ENCODE results near the gene IFT88.

Gene IFT88

GRCh38 chr13:20567881-20568528 lies 1.0 kb downstream of the IFT88 start:
- no peak for DNase-seq (ENCODE audit: low read depth)
- peak overlapping the region; percentile 69 for H3K4me3 ChIP-seq (ENCODE audit: low read depth, low read length)
- TF ChIP-seq CTCF (IDR thresholded peaks at IDR 0.05; ENCODE audit: low read depth, low read length, missing control alignments): no peak

DNA sequence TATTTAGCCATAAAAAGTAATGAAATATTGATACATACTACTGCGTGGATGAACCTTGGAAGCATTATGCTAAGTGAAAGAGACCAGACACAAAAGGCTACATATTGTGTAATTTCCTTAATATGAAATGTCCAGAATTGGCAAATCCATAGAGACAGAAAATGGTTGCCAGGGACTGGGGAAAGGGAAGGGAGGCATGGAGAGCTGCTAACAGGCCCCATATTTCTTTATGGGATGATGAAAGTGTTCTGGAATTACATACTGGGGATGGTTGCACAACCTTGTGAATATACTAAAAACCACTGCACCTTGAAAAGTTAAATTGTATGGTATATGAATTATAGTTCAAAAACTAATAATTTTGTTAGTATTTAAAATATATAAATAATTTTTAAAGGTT lies 3.6 kb downstream of the IFT88 start:
- no peak overlapping the region for H3K4me3 ChIP-seq (ENCODE audit: low read depth, low read length)
- no peak for TF ChIP-seq CTCF (IDR thresholded peaks at IDR 0.05; ENCODE audit: low read depth, low read length, missing control alignments)
- no peak for DNase-seq (ENCODE audit: low read depth)

GRCh38 chr13:20571676-20572075 lies 4.7 kb downstream of the IFT88 start:
- no peak overlapping the region for H3K4me3 ChIP-seq (ENCODE audit: low read depth, low read length)
- no peak for TF ChIP-seq CTCF (IDR thresholded peaks at IDR 0.05; ENCODE audit: low read depth, low read length, missing control alignments)
- no peak for DNase-seq (ENCODE audit: low read depth)

- TF ChIP-seq CTCF (IDR thresholded peaks at IDR 0.05; ENCODE audit: low read depth, low read length, missing control alignments): no peak
- no peak for DNase-seq (ENCODE audit: low read depth)
- no peak overlapping the region for H3K4me3 ChIP-seq (ENCODE audit: low read depth, low read length)
Measured at GRCh38 chr13:20573186-20573585, 6.2 kb downstream of the IFT88 start.

DNA sequence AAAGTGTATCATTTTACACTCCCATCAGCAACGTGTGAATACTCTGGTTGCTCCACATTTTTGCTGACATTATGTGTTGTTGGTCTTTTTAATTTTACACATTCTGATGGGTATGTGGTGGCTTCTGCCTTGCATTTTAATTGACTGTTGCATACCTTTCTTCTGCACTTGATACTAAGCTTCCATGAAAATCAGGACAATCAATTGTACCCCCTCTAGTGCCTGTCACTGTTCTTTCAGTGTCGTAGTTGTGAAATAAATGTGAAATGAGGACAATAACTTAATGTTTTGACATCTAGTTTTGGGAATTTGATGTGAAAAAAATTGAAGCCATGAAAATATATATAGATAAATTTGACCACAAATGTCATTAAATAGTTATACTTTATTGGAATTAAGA lies 6.7 kb downstream of the IFT88 start:
- no peak for TF ChIP-seq CTCF (IDR thresholded peaks at IDR 0.05; ENCODE audit: low read depth, low read length, missing control alignments)
- no peak overlapping the region for H3K4me3 ChIP-seq (ENCODE audit: low read depth, low read length)
- DNase-seq (ENCODE audit: low read depth): no peak

DNA sequence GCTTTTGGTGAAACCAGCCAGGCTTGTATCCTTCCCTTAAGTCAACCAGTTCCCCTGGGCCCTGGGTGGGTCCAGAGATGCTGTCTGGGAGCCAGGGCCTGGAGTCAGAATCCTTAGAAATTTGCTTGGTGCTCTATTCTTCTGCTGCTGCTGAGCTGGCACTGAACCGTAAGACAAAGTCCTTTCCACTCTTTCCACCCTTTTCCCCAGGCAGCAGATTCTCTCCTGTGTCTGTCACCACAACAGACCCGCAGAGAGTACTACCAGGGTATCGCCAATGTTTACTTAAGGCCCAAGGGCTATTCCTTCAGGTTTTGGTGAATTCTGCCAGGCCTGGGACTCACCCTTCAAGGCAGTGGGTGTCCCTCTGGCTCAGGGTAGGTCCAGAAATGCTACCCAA lies 12.2 kb downstream of the IFT88 start:
- no peak for DNase-seq (ENCODE audit: low read depth)
- no peak for TF ChIP-seq CTCF (IDR thresholded peaks at IDR 0.05; ENCODE audit: low read depth, low read length, missing control alignments)
- H3K4me3 ChIP-seq (ENCODE audit: low read depth, low read length): no peak overlapping the region

- TF ChIP-seq CTCF (IDR thresholded peaks at IDR 0.05; ENCODE audit: low read depth, low read length, missing control alignments): no peak
- no peak for DNase-seq (ENCODE audit: low read depth)
- H3K4me3 ChIP-seq (ENCODE audit: low read depth, low read length): no peak overlapping the region
Measured at GRCh38 chr13:20580257-20580656, 13.3 kb downstream of the IFT88 start.
